Osteoblast (primary cell): ENCODE measurements around the gene EZH2. TPM values are rescaled to one million over a fixed set of nuclear protein-coding genes. Genes with fewer than 3 reads are reported as not detected.

Experiments
- DNase-seq: peaks from one replicate; pipeline ENCODE4 v3.0.0; 2011; ENCODE audit warnings: low spot score, mixed read lengths; ENCODE audit not compliant: insufficient read length; ENCODE audit errors: missing footprints
- H2AFZ ChIP-seq: 2 replicates; pipeline ENCODE4 v1.6.0; 2011; ENCODE audit warnings: mild to moderate bottlenecking, low read length
- H3K27ac ChIP-seq: 2 replicates; pipeline ENCODE4 v1.5.1; 2011; ENCODE audit warnings: mild to moderate bottlenecking, low read depth, low read length, moderate library complexity
- H3K27me3 ChIP-seq: 2 replicates; pipeline ENCODE4 v1.6.0; 2012; ENCODE audit warnings: mild to moderate bottlenecking, control low read depth, inconsistent platforms, low read length, moderate library complexity; ENCODE audit not compliant: insufficient read depth
- H3K36me3 ChIP-seq: 2 replicates; pipeline ENCODE4 v1.5.1; 2011; ENCODE audit warnings: mild to moderate bottlenecking, low read length, control low read depth, moderate library complexity; ENCODE audit not compliant: insufficient read depth
- H3K4me1 ChIP-seq: 2 replicates; pipeline ENCODE4 v1.5.1; 2011; ENCODE audit warnings: mild to moderate bottlenecking, low read length, control low read depth, moderate library complexity; ENCODE audit not compliant: insufficient read depth
- H3K4me2 ChIP-seq: 2 replicates; pipeline ENCODE4 v1.6.0; 2011; ENCODE audit warnings: mild to moderate bottlenecking, low read length; ENCODE audit not compliant: insufficient read depth
- H3K4me3 ChIP-seq: fragments of 200-600 bp; sonication (generic); 3 replicates; pipeline ENCODE4 v1.5.1; 2012; ENCODE audit warnings: mild to moderate bottlenecking, low read length, inconsistent platforms; ENCODE audit not compliant: insufficient read depth
- H3K79me2 ChIP-seq: 2 replicates; pipeline ENCODE4 v1.6.0; 2012; ENCODE audit warnings: mild to moderate bottlenecking, low read length, control low read depth, inconsistent platforms; ENCODE audit not compliant: insufficient read depth
- H3K9me3 ChIP-seq: 2 replicates; pipeline ENCODE4 v1.5.1; 2011; ENCODE audit warnings: low read depth, low read length, control low read depth
- H4K20me1 ChIP-seq: 2 replicates; pipeline ENCODE4 v1.6.0; 2012; ENCODE audit warnings: mild to moderate bottlenecking, low read length, control low read depth; ENCODE audit not compliant: insufficient read depth
- CTCF ChIP-seq: IDR thresholded peaks from 2 replicates; pipeline ENCODE4 v1.5.1; 2011; ENCODE audit warnings: mild to moderate bottlenecking, low read depth, low read length, moderate library complexity; ENCODE audit errors: extremely low read depth
- total RNA-seq: library from RNA; depleted of rRNA; stranded (reverse); fragments of >200 nt; gene quantifications from 2 replicates; pipeline ENCODE4 v1.2.3, GENCODE V29; 2012

The EZH2 gene
- total RNA-seq, 1 donor = 7.6 TPM

- no peak overlapping the region for H3K27ac ChIP-seq
- no peaks in the 10 kb centered on the region for H3K79me2 ChIP-seq
- no peak overlapping the region for H3K4me3 ChIP-seq
- H3K4me1 ChIP-seq = no peaks in the 10 kb centered on the region
- peaks cover 5% of the 10 kb centered on the region for H3K27me3 ChIP-seq
- H3K36me3 ChIP-seq = no peaks in the 10 kb centered on the region
- DNase-seq = no peak
- H3K4me2 ChIP-seq = no peak overlapping the region
- no peak for TF ChIP-seq CTCF
- H4K20me1 ChIP-seq = no peaks in the 10 kb centered on the region
- no peaks in the 10 kb centered on the region for H3K9me3 ChIP-seq
- no peak overlapping the region for H2AFZ ChIP-seq
Observed at GRCh38 chr7:148893071-148893470, 9.0 kb upstream of the EZH2 start.

DNA sequence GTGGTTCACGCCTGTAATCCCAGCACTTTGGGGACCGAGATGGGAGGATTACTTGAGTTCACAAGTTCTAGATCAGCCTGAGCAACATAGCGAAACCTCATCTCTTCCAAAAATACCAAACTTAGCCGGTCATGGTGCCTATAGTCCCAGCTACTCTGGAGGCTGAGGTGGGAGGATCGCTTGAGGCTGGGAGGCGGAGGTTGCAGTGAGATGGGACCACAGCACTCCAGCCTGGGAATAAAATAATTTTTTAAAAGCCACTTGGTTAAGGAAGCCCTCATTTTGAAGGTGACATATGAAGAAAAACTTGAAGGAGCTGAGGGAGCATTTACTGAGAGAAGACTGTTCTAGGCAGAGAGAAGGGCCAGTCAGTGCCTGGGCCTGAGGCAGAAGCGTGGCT, 4.2 kb upstream of the EZH2 start:
- H3K4me3 ChIP-seq = no peak overlapping the region
- H3K27ac ChIP-seq = no peak overlapping the region
- no peaks in the 10 kb centered on the region for H3K27me3 ChIP-seq
- H3K9me3 ChIP-seq = no peaks in the 10 kb centered on the region
- H2AFZ ChIP-seq = no peak overlapping the region
- peaks cover 5% of the 10 kb centered on the region for H3K79me2 ChIP-seq
- no peak for DNase-seq
- no peaks in the 10 kb centered on the region for H3K36me3 ChIP-seq
- TF ChIP-seq CTCF = no peak
- no peaks in the 10 kb centered on the region for H4K20me1 ChIP-seq
- H3K4me2 ChIP-seq = no peak overlapping the region
- H3K4me1 ChIP-seq = no peaks in the 10 kb centered on the region

DNA sequence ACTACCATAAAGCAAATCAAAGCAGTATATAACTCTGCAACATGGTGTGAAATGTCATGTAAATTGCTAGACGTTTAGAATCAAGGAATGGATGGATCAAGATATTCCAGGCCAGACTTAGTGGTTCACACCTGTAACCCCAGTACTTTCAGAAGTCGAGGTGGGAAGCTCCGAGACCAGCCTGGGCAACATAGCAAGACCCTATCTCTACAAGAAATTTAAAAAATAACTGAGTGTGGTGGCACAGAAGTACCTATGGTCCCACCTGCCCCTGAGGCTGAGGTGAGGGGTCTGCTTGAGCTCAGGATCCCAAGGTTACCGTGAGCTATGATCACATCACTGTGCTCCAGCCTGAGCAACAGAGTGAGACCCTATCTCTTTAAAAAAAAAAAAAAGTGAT, 2.8 kb upstream of the EZH2 start:
- no peak for TF ChIP-seq CTCF
- no peak overlapping the region for H2AFZ ChIP-seq
- no peak overlapping the region for H3K4me3 ChIP-seq
- H3K79me2 ChIP-seq = peaks cover 20% of the 10 kb centered on the region
- H3K4me1 ChIP-seq = peaks cover 9% of the 10 kb centered on the region
- no peaks in the 10 kb centered on the region for H3K27me3 ChIP-seq
- H3K27ac ChIP-seq = no peak overlapping the region
- no peaks in the 10 kb centered on the region for H4K20me1 ChIP-seq
- H3K9me3 ChIP-seq = no peaks in the 10 kb centered on the region
- DNase-seq = no peak
- no peaks in the 10 kb centered on the region for H3K36me3 ChIP-seq
- H3K4me2 ChIP-seq = no peak overlapping the region

GRCh38 chr7:148884299-148885022, 370 bp upstream of the EZH2 start:
- Histone ChIP-seq H3K79me2 (peaks cover 43% of the 10 kb centered on the region), H3K36me3 (no peaks in the 10 kb centered on the region), H3K9me3 (no peaks in the 10 kb centered on the region), H3K27me3 (no peaks in the 10 kb centered on the region), H4K20me1 (no peaks in the 10 kb centered on the region), H2AFZ (peak overlapping the region; percentile 68), H3K27ac (peak overlapping the region; percentile 56), H3K4me2 (peak overlapping the region; percentile 69), H3K4me3 (peak overlapping the region; percentile 96), H3K4me1 (peaks cover 14% of the 10 kb centered on the region)
- TF ChIP-seq CTCF = no peak
- peak; percentile 100 for DNase-seq
